Upper lobe of left lung (tissue), 6 donors: Measurements from ENCODE around the gene CTAGE9. TPM values are rescaled to one million over a fixed set of nuclear protein-coding genes. Genes with fewer than 3 reads are reported as not detected.
A peak's percentile ranks its signal among the peaks of the same experiment; 100 is the strongest.

Experiments
- ATAC-seq, 2 donors: fragments of 200-7000 bp; cut with Tn5 transposase; one replicate each; pipeline ENCODE4 v1.9.1; 2022; ENCODE audit warnings: mild to moderate bottlenecking in 2 of 2, moderate library complexity in 2 of 2; ENCODE audit not compliant: low FRiP score in 2 of 2
- DNase-seq, 2 donors: peaks; one replicate each; pipeline ENCODE4 v3.0.0-alpha.2; 2019 to 2020
- H3K27ac ChIP-seq, 4 donors: fragments of 200-600 bp; sonication (generic); one replicate each; pipeline ENCODE4 v1.5.1; 2016 to 2019
- H3K27me3 ChIP-seq, 4 donors: fragments of 200-600 bp; sonication (generic); one replicate each; pipeline ENCODE4 v1.5.1; 2017 to 2019
- H3K36me3 ChIP-seq, 4 donors: fragments of 200-600 bp; sonication (generic); one replicate each; pipeline ENCODE4 v1.5.1; 2016 to 2019
- H3K4me1 ChIP-seq, 4 donors: fragments of 200-600 bp; sonication (generic); one replicate each; pipeline ENCODE4 v1.5.1; 2018 to 2019
- H3K4me3 ChIP-seq, 4 donors: fragments of 200-600 bp; sonication (generic); one replicate each; pipeline ENCODE4 v1.5.1; 2017 to 2019; ENCODE audit warnings: mild to moderate bottlenecking in 2 of 4, moderate library complexity in 1 of 4
- H3K9me3 ChIP-seq, 4 donors: fragments of 200-600 bp; sonication (generic); one replicate each; pipeline ENCODE4 v1.5.1; 2018 to 2019
- CTCF ChIP-seq, 6 experiments: fragments of 450-650 bp in 4 of 6; fragments of 200-600 bp in 2 of 6; sonication (generic) in 2 of 6; IDR thresholded peaks; one replicate each; pipeline ENCODE4 v1.5.1; 2016 to 2019; ENCODE audit warnings: antibody characterized with exemption in 6 of 6
- EP300 ChIP-seq, 4 donors: sonication (generic); formaldehyde crosslinking; IDR thresholded peaks; one replicate each; pipeline ENCODE4 v1.5.1; 2017; ENCODE audit warnings: antibody characterized with exemption in 4 of 4, control low read depth in 2 of 4
- POLR2A ChIP-seq, 4 donors: fragments of 450-650 bp; IDR thresholded peaks; one replicate each; pipeline ENCODE4 v1.5.1; 2016 to 2017; ENCODE audit warnings: antibody characterized with exemption in 4 of 4, mild to moderate bottlenecking in 2 of 4
- POLR2AphosphoS5 ChIP-seq, 2 donors: sonication (generic); formaldehyde crosslinking; IDR thresholded peaks; one replicate each; pipeline ENCODE4 v1.5.1; 2017; ENCODE audit warnings: antibody characterized with exemption in 2 of 2
- WGBS, 2 donors: methylation state at CpG; one replicate each; pipeline ENCODE4 v1.1.5; 2017 to 2018; 5-methylcytosine and 5-hydroxymethylcytosine counted together
- total RNA-seq, 6 donors: library from RNA; depleted of rRNA in 4 of 6; stranded (reverse); fragments of >200 nt in 4 of 6; gene quantifications; one replicate each; pipeline versions ENCODE4 v1.1.0 to v1.2.1, GENCODE V29; 2016 to 2021
- donor health status: DM: no; HTN: no; CAD: no; lungs with moderate emphysema.
- donor health status: DM: no; HTN: yes; CAD: no; lungs with severe emphysema.

CTAGE9 gene
- total RNA-seq, 6 donors from 2014 or later = not detected

- H3K36me3 ChIP-seq = no peaks in the 10 kb centered on the region
- peak in 1 of 2 donors; percentile 22 for DNase-seq
- no peak overlapping the region for H3K4me3 ChIP-seq
- H3K4me1 ChIP-seq = no peaks in the 10 kb centered on the region
- H3K9me3 ChIP-seq = no peaks in the 10 kb centered on the region
- peak; percentile 71 to 88 for ATAC-seq
- TF ChIP-seq CTCF (IDR thresholded peaks at IDR 0.05) (peak; percentile 40 to 67 (median 58)), EP300 (IDR thresholded peaks at IDR 0.05) (no peak)
- 34 to 41% methylated on average over 2 of the region's 2 CpGs for WGBS, 2 donors
- no peak overlapping the region for H3K27ac ChIP-seq
- no peaks in the 10 kb centered on the region for H3K27me3 ChIP-seq
Measured at GRCh38 chr6:131694832-131695426, 15.9 kb downstream of the CTAGE9 start.

GRCh38 chr6:131693384-131693783, 17.4 kb downstream of the CTAGE9 start:
- WGBS, 2 donors = 78 to 92% methylated on average over 5 of the region's 5 CpGs

GRCh38 chr6:131692589-131692988, 18.2 kb downstream of the CTAGE9 start:
- H3K4me1 ChIP-seq = no peaks in the 10 kb centered on the region
- H3K9me3 ChIP-seq = no peaks in the 10 kb centered on the region
- no peaks in the 10 kb centered on the region for H3K36me3 ChIP-seq
- ATAC-seq = no peak
- TF ChIP-seq POLR2AphosphoS5 (IDR thresholded peaks at IDR 0.05) (no peak), CTCF (IDR thresholded peaks at IDR 0.05) (no peak), POLR2A (IDR thresholded peaks at IDR 0.05) (no peak), EP300 (IDR thresholded peaks at IDR 0.05) (no peak)
- no peaks in the 10 kb centered on the region for H3K27me3 ChIP-seq
- no peak for DNase-seq
- H3K4me3 ChIP-seq = no peak overlapping the region
- no peak overlapping the region for H3K27ac ChIP-seq

More at GRCh38 chr6:131693384-131693783, 17.4 kb downstream of the CTAGE9 start:
- Histone ChIP-seq H3K9me3 (no peaks in the 10 kb centered on the region), H3K36me3 (no peaks in the 10 kb centered on the region), H3K27ac (no peak overlapping the region), H3K4me3 (no peak overlapping the region), H3K27me3 (no peaks in the 10 kb centered on the region), H3K4me1 (no peaks in the 10 kb centered on the region)
- no peak for TF ChIP-seq CTCF (IDR thresholded peaks at IDR 0.05)
- TF ChIP-seq POLR2AphosphoS5 (IDR thresholded peaks at IDR 0.05) = no peak
- TF ChIP-seq POLR2A (IDR thresholded peaks at IDR 0.05) = no peak
- no peak for TF ChIP-seq EP300 (IDR thresholded peaks at IDR 0.05)
- DNase-seq = no peak
- no peak for ATAC-seq

GRCh38 chr6:131692031-131692430, 18.8 kb downstream of the CTAGE9 start:
- ATAC-seq (no peak), DNase-seq (no peak)
- Histone ChIP-seq H3K4me1 (no peaks in the 10 kb centered on the region), H3K27ac (no peak overlapping the region), H3K4me3 (no peak overlapping the region), H3K36me3 (no peaks in the 10 kb centered on the region), H3K9me3 (no peaks in the 10 kb centered on the region), H3K27me3 (no peaks in the 10 kb centered on the region)
- TF ChIP-seq EP300 (IDR thresholded peaks at IDR 0.05) (no peak), POLR2AphosphoS5 (IDR thresholded peaks at IDR 0.05) (no peak), CTCF (IDR thresholded peaks at IDR 0.05) (no peak), POLR2A (IDR thresholded peaks at IDR 0.05) (no peak)
- 31 to 48% methylated on average over 1 of the region's 1 CpG for WGBS, 2 donors

- WGBS, 2 donors = 83 to 95% methylated on average over 1 of the region's 1 CpG
- no peak overlapping the region for H3K27ac ChIP-seq
- H3K36me3 ChIP-seq = no peaks in the 10 kb centered on the region
- H3K4me3 ChIP-seq = no peak overlapping the region
- H3K4me1 ChIP-seq = no peaks in the 10 kb centered on the region
- TF ChIP-seq POLR2A (IDR thresholded peaks at IDR 0.05) (no peak), POLR2AphosphoS5 (IDR thresholded peaks at IDR 0.05) (no peak)
- ATAC-seq = no peak
- DNase-seq = no peak
- no peaks in the 10 kb centered on the region for H3K9me3 ChIP-seq
- no peaks in the 10 kb centered on the region for H3K27me3 ChIP-seq
Measured at GRCh38 chr6:131688286-131688685, 22.5 kb downstream of the CTAGE9 start.
